Cardiac fibroblast (primary cell): ENCODE data around the gene SUPT3H.

Experiments used
- DNase-seq, 2 donors: peaks; one replicate each; pipeline versions ENCODE4 v3.0.0 to v3.0.0-alpha.2; 2010; ENCODE audit warnings: low read depth in 2 of 2
- H3K4me3 ChIP-seq, 2 donors: replicated peaks in 1 of 2; 1 replicate in 1 of 2; 2 replicates in 1 of 2; pipeline ENCODE4 v1.5.1; 2011; ENCODE audit warnings: low read depth in 2 of 2, low read length in 2 of 2, mild to moderate bottlenecking in 2 of 2, moderate library complexity in 1 of 2
- TF ChIP-seq, protein P1 (sequence below): IDR thresholded peaks from one replicate; pipeline ENCODE4 v1.5.1; 2011; ENCODE audit warnings: low read depth, mild to moderate bottlenecking, low read length, inconsistent platforms

The SUPT3H gene

GRCh38 chr6:44780161-44780560, 597.6 kb downstream of the SUPT3H start:
- no peak for DNase-seq
- TF ChIP-seq, protein P1, sequence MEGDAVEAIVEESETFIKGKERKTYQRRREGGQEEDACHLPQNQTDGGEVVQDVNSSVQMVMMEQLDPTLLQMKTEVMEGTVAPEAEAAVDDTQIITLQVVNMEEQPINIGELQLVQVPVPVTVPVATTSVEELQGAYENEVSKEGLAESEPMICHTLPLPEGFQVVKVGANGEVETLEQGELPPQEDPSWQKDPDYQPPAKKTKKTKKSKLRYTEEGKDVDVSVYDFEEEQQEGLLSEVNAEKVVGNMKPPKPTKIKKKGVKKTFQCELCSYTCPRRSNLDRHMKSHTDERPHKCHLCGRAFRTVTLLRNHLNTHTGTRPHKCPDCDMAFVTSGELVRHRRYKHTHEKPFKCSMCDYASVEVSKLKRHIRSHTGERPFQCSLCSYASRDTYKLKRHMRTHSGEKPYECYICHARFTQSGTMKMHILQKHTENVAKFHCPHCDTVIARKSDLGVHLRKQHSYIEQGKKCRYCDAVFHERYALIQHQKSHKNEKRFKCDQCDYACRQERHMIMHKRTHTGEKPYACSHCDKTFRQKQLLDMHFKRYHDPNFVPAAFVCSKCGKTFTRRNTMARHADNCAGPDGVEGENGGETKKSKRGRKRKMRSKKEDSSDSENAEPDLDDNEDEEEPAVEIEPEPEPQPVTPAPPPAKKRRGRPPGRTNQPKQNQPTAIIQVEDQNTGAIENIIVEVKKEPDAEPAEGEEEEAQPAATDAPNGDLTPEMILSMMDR: no peak

GRCh38 chr6:44779130-44779826, 598.5 kb downstream of the SUPT3H start:
- H3K4me3 ChIP-seq: no peak overlapping the region
- TF ChIP-seq, protein P1: no peak

More at GRCh38 chr6:44780161-44780560, 597.6 kb downstream of the SUPT3H start:
- H3K4me3 ChIP-seq: no peak overlapping the region

More at GRCh38 chr6:44779130-44779826, 598.5 kb downstream of the SUPT3H start:
- no peak for DNase-seq
